SK-N-SH (cell line): Measurements from ENCODE around the gene HLA-DOA. TPM values are rescaled to one million over a fixed set of nuclear protein-coding genes. Genes with fewer than 3 reads are reported as not detected.

Source experiments
- CTCF ChIA-PET: fragments of 300-600, 350-600 bp; formaldehyde crosslinking; extraction: SDS; loops from one replicate; lab custom pipeline; 2021; lab: Yijun Ruan, JAX
- POLR2A ChIA-PET: fragments of 350-600 bp; sonication (Branson Sonifier 250); formaldehyde crosslinking; extraction: SDS; loops from one replicate; lab custom pipeline; 2020; ENCODE audit warnings: antibody characterized with exemption, inconsistent platforms; lab: Yijun Ruan, JAX
- DNase-seq: peaks from one replicate; pipeline ENCODE4 v3.0.0; 2012
- H2AFZ ChIP-seq: fragments of 200-600 bp; sonication (generic); 2 replicates; pipeline ENCODE4 v1.8.1; 2016; ENCODE audit warnings: antibody characterized with exemption, mild to moderate bottlenecking, low read depth
- H3F3A ChIP-seq: fragments of 200-600 bp; sonication (generic); replicated peaks from 2 replicates; pipeline ENCODE3; 2016; ENCODE audit warnings: antibody characterized with exemption, mild to moderate bottlenecking; ENCODE audit not compliant: insufficient read depth
- H3K27ac ChIP-seq, 2 experiments: fragments of 200-500 bp in 1 of 2; fragments of 200-600 bp in 1 of 2; sonication (Bioruptor generic) in 1 of 2; sonication (generic), shearing (Covaris generic) in 1 of 2; 2 replicates each; pipeline versions ENCODE4 v1.5.1 to v1.6.1; 2014 to 2016; ENCODE audit warnings: low read depth in 2 of 2, inconsistent platforms in 1 of 2, low read length in 1 of 2, mild to moderate bottlenecking in 1 of 2, mixed read lengths in 1 of 2
- H3K27me3 ChIP-seq: fragments of 200-600 bp; sonication (generic), shearing (Covaris generic); 2 replicates; pipeline ENCODE4 v1.6.1; 2016; ENCODE audit warnings: mixed run types; ENCODE audit not compliant: insufficient read depth
- H3K36me3 ChIP-seq, 2 experiments: fragments of 200-500 bp in 1 of 2; fragments of 200-600 bp in 1 of 2; sonication (Bioruptor generic) in 1 of 2; sonication (generic) in 1 of 2; replicated peaks in 1 of 2; 2 replicates each; pipeline versions ENCODE3 to v1.5.1; 2014 to 2016; ENCODE audit warnings: low read length in 1 of 2, mild to moderate bottlenecking in 1 of 2; ENCODE audit not compliant: insufficient read depth in 2 of 2, control insufficient read depth in 1 of 2
- H3K4me1 ChIP-seq, 2 experiments: fragments of 200-500 bp in 1 of 2; fragments of 200-600 bp in 1 of 2; sonication (Bioruptor generic) in 1 of 2; sonication (generic), shearing (Covaris generic) in 1 of 2; 2 replicates each; pipeline versions ENCODE4 v1.5.1 to v1.6.1; 2014 to 2016; ENCODE audit warnings: low read depth in 1 of 2, low read length in 1 of 2, mixed run types in 1 of 2; ENCODE audit not compliant: insufficient read depth in 2 of 2, control insufficient read depth in 1 of 2
- H3K4me2 ChIP-seq: fragments of 200-600 bp; sonication (generic), shearing (Covaris generic); 2 replicates; pipeline ENCODE4 v1.6.1; 2017; ENCODE audit warnings: mixed run types
- H3K4me3 ChIP-seq, 2 experiments: fragments of 200-500 bp in 1 of 2; fragments of 200-600 bp in 1 of 2; sonication (Bioruptor generic) in 1 of 2; sonication (generic), shearing (Covaris generic) in 1 of 2; 2 replicates each; pipeline versions ENCODE4 v1.5.1 to v1.8.1; 2014 to 2016; ENCODE audit warnings: low read depth in 2 of 2, inconsistent platforms in 1 of 2, low read length in 1 of 2, mild to moderate bottlenecking in 1 of 2, mixed read lengths in 1 of 2, moderate library complexity in 1 of 2
- H3K79me2 ChIP-seq: fragments of 200-600 bp; sonication (generic); 2 replicates; pipeline ENCODE4 v1.8.1; 2017; ENCODE audit warnings: mild to moderate bottlenecking; ENCODE audit not compliant: insufficient read depth
- H3K9ac ChIP-seq: fragments of 200-600 bp; sonication (generic); 2 replicates; pipeline ENCODE4 v1.6.1; 2017; ENCODE audit warnings: mixed run types
- H3K9me2 ChIP-seq: fragments of 200-600 bp; sonication (generic); 2 replicates; pipeline ENCODE4 v1.6.1; 2017; ENCODE audit warnings: mixed run types
- H3K9me3 ChIP-seq: fragments of 200-600 bp; sonication (generic); 2 replicates; pipeline ENCODE4 v1.6.1; 2017; ENCODE audit warnings: mixed run types, mild to moderate bottlenecking, moderate library complexity
- H4K20me1 ChIP-seq: fragments of 200-600 bp; sonication (generic); 2 replicates; pipeline ENCODE4 v1.6.1; 2017; ENCODE audit warnings: mild to moderate bottlenecking, mixed run types; ENCODE audit not compliant: insufficient read depth
- ELF1 ChIP-seq: IDR thresholded peaks from 2 replicates; pipeline ENCODE4 v1.4.0; 2012
- EP300 ChIP-seq, 2 experiments: IDR thresholded peaks; 2 replicates each; pipeline versions ENCODE4 v1.4.0 to v1.6.1; 2012; ENCODE audit warnings: borderline replicate concordance in 1 of 2, low read depth in 1 of 2, low read length in 1 of 2
- EZH2phosphoT487 ChIP-seq: fragments of 200-600 bp; sonication (generic); IDR thresholded peaks from 2 replicates; pipeline ENCODE4 v1.6.1; 2017; ENCODE audit warnings: low read depth, mixed run types, mild to moderate bottlenecking, antibody characterized with exemption, moderate library complexity, borderline replicate concordance
- FOSL2 ChIP-seq: IDR thresholded peaks from 2 replicates; pipeline ENCODE4 v1.4.0; 2012; ENCODE audit warnings: low read depth, mild to moderate bottlenecking, moderate library complexity, borderline replicate concordance
- GATA2 ChIP-seq: sonication (generic); formaldehyde crosslinking; IDR thresholded peaks from 2 replicates; pipeline ENCODE4 v1.5.0; 2020; ENCODE audit warnings: mild to moderate bottlenecking, missing genetic modification reagents
- MEF2A ChIP-seq: IDR thresholded peaks from 2 replicates; pipeline ENCODE4 v1.4.0; 2012; ENCODE audit warnings: low read depth, borderline replicate concordance
- NFIC ChIP-seq: IDR thresholded peaks from 2 replicates; pipeline ENCODE4 v1.4.0; 2012; ENCODE audit warnings: borderline replicate concordance
- NRF1 ChIP-seq: IDR thresholded peaks from 2 replicates; pipeline ENCODE4 v1.6.1; 2012; ENCODE audit warnings: low read depth, mild to moderate bottlenecking, low read length
- POLR2AphosphoS5 ChIP-seq: IDR thresholded peaks from 2 replicates; pipeline ENCODE4 v1.6.1; 2012; ENCODE audit warnings: low read depth, low read length
- RAD21 ChIP-seq: IDR thresholded peaks from 2 replicates; pipeline ENCODE4 v1.6.1; 2012; ENCODE audit warnings: mild to moderate bottlenecking, low read length
- RCOR1 ChIP-seq: fragments of 150-350 bp; IDR thresholded peaks from 2 replicates; pipeline ENCODE4 v1.6.1; 2017; ENCODE audit warnings: antibody characterized with exemption, low read length
- RFX5 ChIP-seq: IDR thresholded peaks from 2 replicates; pipeline ENCODE4 v1.6.1; 2012; ENCODE audit warnings: mild to moderate bottlenecking, improper control_type of control experiment, low read length
- SMC3 ChIP-seq: IDR thresholded peaks from 2 replicates; pipeline ENCODE4 v1.6.1; 2012; ENCODE audit warnings: low read depth, low read length, improper control_type of control experiment
- TCF12 ChIP-seq: IDR thresholded peaks from 2 replicates; pipeline ENCODE4 v1.4.0; 2012
- YY1 ChIP-seq: IDR thresholded peaks from 2 replicates; pipeline ENCODE4 v1.4.0; 2012; ENCODE audit warnings: low read depth, mild to moderate bottlenecking
- WGBS: methylation state at CpG from one replicate; pipeline ENCODE4 v1.1.6; 2017; ENCODE audit warnings: low lambda C conversion rate; 5-methylcytosine and 5-hydroxymethylcytosine counted together
- polyA plus RNA-seq, 3 experiments: library from polyadenylated mRNA; depleted of rRNA; stranded (reverse); fragments of >200 nt; gene quantifications; 2 replicates each; pipeline ENCODE4 v1.2.3, GENCODE V29; 2012
- TF ChIP-seq, protein P1 (sequence below): IDR thresholded peaks from 2 replicates; pipeline ENCODE4 v1.4.0; 2012; ENCODE audit warnings: low read depth, borderline replicate concordance
- TF ChIP-seq, protein P2 (sequence below): IDR thresholded peaks from 2 replicates; pipeline ENCODE4 v1.4.0; 2012; ENCODE audit warnings: low read depth
- TF ChIP-seq, protein P3 (sequence below): IDR thresholded peaks from 2 replicates; pipeline ENCODE4 v1.6.1; 2012; ENCODE audit warnings: mild to moderate bottlenecking, low read depth, low read length, moderate library complexity
- TF ChIP-seq, protein P4 (sequence below): fragments of 150-350 bp; IDR thresholded peaks from 2 replicates; pipeline ENCODE4 v1.6.1; 2016; ENCODE audit warnings: mild to moderate bottlenecking, low read depth, low read length
- TF ChIP-seq, protein P5 (sequence below): fragments of 150-350 bp; IDR thresholded peaks from 2 replicates; pipeline ENCODE4 v1.6.1; 2017; ENCODE audit warnings: antibody characterized with exemption, low read length, low read depth, borderline replicate concordance

HLA-DOA gene
- polyA plus RNA-seq, 1 of the 3 experiments (the other 2 are of a cell fraction): not detected

DNA sequence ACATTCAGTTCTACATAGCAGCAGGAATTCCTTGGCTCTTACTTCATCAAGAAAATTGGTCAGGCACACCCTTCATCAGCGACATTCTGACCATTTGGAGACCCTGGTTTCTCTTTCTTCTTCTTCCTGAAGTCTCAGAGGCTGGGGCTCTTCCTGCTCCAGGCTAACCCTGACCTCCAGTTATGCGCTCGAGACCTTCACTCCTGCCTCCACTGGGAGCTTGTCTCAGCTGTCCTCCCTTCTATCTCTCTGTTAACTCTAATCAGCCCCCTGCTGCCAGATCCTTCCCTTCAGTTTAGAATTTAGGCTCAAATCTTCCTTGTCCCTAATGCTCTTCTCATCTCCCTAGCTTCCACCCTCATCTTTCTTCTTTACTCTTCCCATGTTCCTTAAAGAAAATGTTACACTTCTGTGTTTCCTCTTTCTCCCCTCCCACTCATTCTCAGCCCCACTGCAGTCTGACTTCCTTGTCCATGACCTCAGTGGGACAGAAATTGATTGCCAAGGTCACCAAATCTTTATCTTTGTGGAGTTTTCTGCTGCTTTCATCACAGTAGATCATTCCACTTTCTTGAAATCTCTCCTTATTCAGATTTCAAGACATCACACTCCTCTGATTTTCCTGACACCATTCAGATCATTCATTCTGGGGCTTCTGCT is 8.4 kb upstream of the HLA-DOA start:
- no peaks in the 10 kb centered on the region for H3F3A ChIP-seq
- H3K27ac ChIP-seq: no peak overlapping the region
- no peaks in the 10 kb centered on the region; a peak in 1 of 4 replicates for H3K4me1 ChIP-seq
- ChIA-PET POLR2A (no interaction called here), CTCF (interaction anchor here (1.2 to 6.3 kb wide), 4 partner anchors 9 to 231 kb away, joined by 3 to 65 read pairs (median 28); partner anchors contain the start of gene HLA-DOA)
- no peaks in the 10 kb centered on the region for H3K9me2 ChIP-seq
- H3K9ac ChIP-seq: no peak overlapping the region
- H3K4me3 ChIP-seq: no peak overlapping the region
- WGBS: 13% methylated on average over 3 of the region's 3 CpGs
- peaks cover 72% of the 10 kb centered on the region for H3K27me3 ChIP-seq
- H3K36me3 ChIP-seq: no peaks in the 10 kb centered on the region
- H3K9me3 ChIP-seq: no peaks in the 10 kb centered on the region
- TF ChIP-seq RAD21 (no peak), NFIC (no peak), POLR2AphosphoS5 (no peak), RFX5 (no peak), MEF2A (no peak), NRF1 (no peak), EP300 (IDR thresholded peaks at IDR 0.05; ENCODE audit: borderline replicate concordance in 1 of 2, low read depth in 1 of 2, low read length in 1 of 2) (no peak), FOSL2 (no peak), ELF1 (no peak), GATA2 (CRISPR knock-in tag) (no peak), RCOR1 (no peak), YY1 (no peak), SMC3 (no peak), TCF12 (no peak), EZH2phosphoT487 (no peak)
- TF ChIP-seq, protein P1, sequence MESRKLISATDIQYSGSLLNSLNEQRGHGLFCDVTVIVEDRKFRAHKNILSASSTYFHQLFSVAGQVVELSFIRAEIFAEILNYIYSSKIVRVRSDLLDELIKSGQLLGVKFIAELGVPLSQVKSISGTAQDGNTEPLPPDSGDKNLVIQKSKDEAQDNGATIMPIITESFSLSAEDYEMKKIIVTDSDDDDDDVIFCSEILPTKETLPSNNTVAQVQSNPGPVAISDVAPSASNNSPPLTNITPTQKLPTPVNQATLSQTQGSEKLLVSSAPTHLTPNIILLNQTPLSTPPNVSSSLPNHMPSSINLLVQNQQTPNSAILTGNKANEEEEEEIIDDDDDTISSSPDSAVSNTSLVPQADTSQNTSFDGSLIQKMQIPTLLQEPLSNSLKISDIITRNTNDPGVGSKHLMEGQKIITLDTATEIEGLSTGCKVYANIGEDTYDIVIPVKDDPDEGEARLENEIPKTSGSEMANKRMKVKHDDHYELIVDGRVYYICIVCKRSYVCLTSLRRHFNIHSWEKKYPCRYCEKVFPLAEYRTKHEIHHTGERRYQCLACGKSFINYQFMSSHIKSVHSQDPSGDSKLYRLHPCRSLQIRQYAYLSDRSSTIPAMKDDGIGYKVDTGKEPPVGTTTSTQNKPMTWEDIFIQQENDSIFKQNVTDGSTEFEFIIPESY: no peak
- TF ChIP-seq, protein P2, sequence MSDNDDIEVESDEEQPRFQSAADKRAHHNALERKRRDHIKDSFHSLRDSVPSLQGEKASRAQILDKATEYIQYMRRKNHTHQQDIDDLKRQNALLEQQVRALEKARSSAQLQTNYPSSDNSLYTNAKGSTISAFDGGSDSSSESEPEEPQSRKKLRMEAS: no peak
- TF ChIP-seq, protein P3, sequence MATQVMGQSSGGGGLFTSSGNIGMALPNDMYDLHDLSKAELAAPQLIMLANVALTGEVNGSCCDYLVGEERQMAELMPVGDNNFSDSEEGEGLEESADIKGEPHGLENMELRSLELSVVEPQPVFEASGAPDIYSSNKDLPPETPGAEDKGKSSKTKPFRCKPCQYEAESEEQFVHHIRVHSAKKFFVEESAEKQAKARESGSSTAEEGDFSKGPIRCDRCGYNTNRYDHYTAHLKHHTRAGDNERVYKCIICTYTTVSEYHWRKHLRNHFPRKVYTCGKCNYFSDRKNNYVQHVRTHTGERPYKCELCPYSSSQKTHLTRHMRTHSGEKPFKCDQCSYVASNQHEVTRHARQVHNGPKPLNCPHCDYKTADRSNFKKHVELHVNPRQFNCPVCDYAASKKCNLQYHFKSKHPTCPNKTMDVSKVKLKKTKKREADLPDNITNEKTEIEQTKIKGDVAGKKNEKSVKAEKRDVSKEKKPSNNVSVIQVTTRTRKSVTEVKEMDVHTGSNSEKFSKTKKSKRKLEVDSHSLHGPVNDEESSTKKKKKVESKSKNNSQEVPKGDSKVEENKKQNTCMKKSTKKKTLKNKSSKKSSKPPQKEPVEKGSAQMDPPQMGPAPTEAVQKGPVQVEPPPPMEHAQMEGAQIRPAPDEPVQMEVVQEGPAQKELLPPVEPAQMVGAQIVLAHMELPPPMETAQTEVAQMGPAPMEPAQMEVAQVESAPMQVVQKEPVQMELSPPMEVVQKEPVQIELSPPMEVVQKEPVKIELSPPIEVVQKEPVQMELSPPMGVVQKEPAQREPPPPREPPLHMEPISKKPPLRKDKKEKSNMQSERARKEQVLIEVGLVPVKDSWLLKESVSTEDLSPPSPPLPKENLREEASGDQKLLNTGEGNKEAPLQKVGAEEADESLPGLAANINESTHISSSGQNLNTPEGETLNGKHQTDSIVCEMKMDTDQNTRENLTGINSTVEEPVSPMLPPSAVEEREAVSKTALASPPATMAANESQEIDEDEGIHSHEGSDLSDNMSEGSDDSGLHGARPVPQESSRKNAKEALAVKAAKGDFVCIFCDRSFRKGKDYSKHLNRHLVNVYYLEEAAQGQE: no peak
- TF ChIP-seq, protein P4, sequence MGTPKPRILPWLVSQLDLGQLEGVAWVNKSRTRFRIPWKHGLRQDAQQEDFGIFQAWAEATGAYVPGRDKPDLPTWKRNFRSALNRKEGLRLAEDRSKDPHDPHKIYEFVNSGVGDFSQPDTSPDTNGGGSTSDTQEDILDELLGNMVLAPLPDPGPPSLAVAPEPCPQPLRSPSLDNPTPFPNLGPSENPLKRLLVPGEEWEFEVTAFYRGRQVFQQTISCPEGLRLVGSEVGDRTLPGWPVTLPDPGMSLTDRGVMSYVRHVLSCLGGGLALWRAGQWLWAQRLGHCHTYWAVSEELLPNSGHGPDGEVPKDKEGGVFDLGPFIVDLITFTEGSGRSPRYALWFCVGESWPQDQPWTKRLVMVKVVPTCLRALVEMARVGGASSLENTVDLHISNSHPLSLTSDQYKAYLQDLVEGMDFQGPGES: no peak
- TF ChIP-seq, protein P5, sequence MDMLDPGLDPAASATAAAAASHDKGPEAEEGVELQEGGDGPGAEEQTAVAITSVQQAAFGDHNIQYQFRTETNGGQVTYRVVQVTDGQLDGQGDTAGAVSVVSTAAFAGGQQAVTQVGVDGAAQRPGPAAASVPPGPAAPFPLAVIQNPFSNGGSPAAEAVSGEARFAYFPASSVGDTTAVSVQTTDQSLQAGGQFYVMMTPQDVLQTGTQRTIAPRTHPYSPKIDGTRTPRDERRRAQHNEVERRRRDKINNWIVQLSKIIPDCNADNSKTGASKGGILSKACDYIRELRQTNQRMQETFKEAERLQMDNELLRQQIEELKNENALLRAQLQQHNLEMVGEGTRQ: no peak
- no peak overlapping the region for H2AFZ ChIP-seq
- no peaks in the 10 kb centered on the region for H3K79me2 ChIP-seq
- no peak for DNase-seq
- H3K4me2 ChIP-seq: no peak overlapping the region
- H4K20me1 ChIP-seq: no peaks in the 10 kb centered on the region
